Colonic mucosa (tissue), 4 donors: ENCODE data around the gene ARHGEF3. TPM values are rescaled to one million over a fixed set of nuclear protein-coding genes. Genes with fewer than 3 reads are reported as not detected.

Experiments
- DNase-seq: peaks from one replicate; pipeline ENCODE4 v3.0.0-alpha.2; 2020
- H3K27ac ChIP-seq: fragments of 200-600 bp; one replicate; pipeline ENCODE4 v1.8.0; 2021
- H3K27me3 ChIP-seq: fragments of 200-600 bp; one replicate; pipeline ENCODE4 v1.8.0; 2021
- H3K36me3 ChIP-seq: fragments of 200-600 bp; one replicate; pipeline ENCODE4 v1.8.0; 2021
- H3K4me1 ChIP-seq: fragments of 200-600 bp; one replicate; pipeline ENCODE4 v1.8.0; 2021; ENCODE audit warnings: mild to moderate bottlenecking
- H3K4me3 ChIP-seq: fragments of 200-600 bp; one replicate; pipeline ENCODE4 v1.8.0; 2021
- H3K9ac ChIP-seq, 2 donors: one replicate each; pipeline ENCODE4 v1.7.0; 2013; ENCODE audit warnings: control low read depth in 2 of 2, low read depth in 2 of 2, low read length in 2 of 2
- H3K9me3 ChIP-seq: fragments of 200-600 bp; one replicate; pipeline ENCODE4 v1.8.0; 2021
- CTCF ChIP-seq: fragments of 200-600 bp; IDR thresholded peaks from one replicate; pipeline ENCODE4 v1.8.0; 2022; ENCODE audit warnings: antibody characterized with exemption, mild to moderate bottlenecking
- intact Hi-C: fragments of 100-400 bp; cut with DNase I; formaldehyde crosslinking; loops from one replicate; pipeline ENCODE4 v1.14.1; 2022
- total RNA-seq, 2 donors: library from RNA; stranded (reverse); fragmentation: NEBNext Ultra II Directional in 1 of 2; extraction: Animal tissue kit (Norgen Biotek cat#: 25700) in 1 of 2; gene quantifications; one replicate each; pipeline ENCODE4 v1.2.1, GENCODE V29; 2021
- donor health status: healthy.
- donor health status: DM: no; HTN: no; CAD: no.
- donor health status: DM: no; HTN: no; CAD: no.

The ARHGEF3 gene
- total RNA-seq, 2 donors from 2014 or later: 10.2 to 14.7 TPM

GRCh38 chr3:56796202-56796601, 5.5 kb downstream of the ARHGEF3 start:
- Histone ChIP-seq H3K4me3 (no peak overlapping the region), H3K9me3 (no peaks in the 10 kb centered on the region), H3K36me3 (no peaks in the 10 kb centered on the region), H3K27ac (no peak overlapping the region), H3K27me3 (no peaks in the 10 kb centered on the region), H3K4me1 (peaks cover 5% of the 10 kb centered on the region), H3K9ac (no peak overlapping the region)
- intact Hi-C loops: no loop called here
- no peak for TF ChIP-seq CTCF
- no peak for DNase-seq

GRCh38 chr3:56795829-56796185, 5.9 kb downstream of the ARHGEF3 start:
- H3K4me3 ChIP-seq: no peak overlapping the region
- no peak for TF ChIP-seq CTCF
- intact Hi-C loops: no loop called here

GRCh38 chr3:56795097-56795828, 6.5 kb downstream of the ARHGEF3 start:
- H3K27me3 ChIP-seq: no peaks in the 10 kb centered on the region
- intact Hi-C loops: no loop called here
- no peaks in the 10 kb centered on the region for H3K36me3 ChIP-seq
- H3K4me1 ChIP-seq: peaks cover 5% of the 10 kb centered on the region
- peak overlapping the region; percentile 34 for H3K27ac ChIP-seq
- H3K9ac ChIP-seq: no peak overlapping the region
- no peak for DNase-seq
- H3K4me3 ChIP-seq: no peak overlapping the region
- H3K9me3 ChIP-seq: no peaks in the 10 kb centered on the region
- no peak for TF ChIP-seq CTCF

More at GRCh38 chr3:56795829-56796185, 5.9 kb downstream of the ARHGEF3 start:
- peak overlapping the region; percentile 34 for H3K27ac ChIP-seq
- no peak for DNase-seq
- H3K36me3 ChIP-seq: no peaks in the 10 kb centered on the region
- H3K27me3 ChIP-seq: no peaks in the 10 kb centered on the region
- H3K4me1 ChIP-seq: peaks cover 5% of the 10 kb centered on the region
- H3K9me3 ChIP-seq: no peaks in the 10 kb centered on the region
- no peak overlapping the region for H3K9ac ChIP-seq

- intact Hi-C loops: no loop called here
- Histone ChIP-seq H3K36me3 (no peaks in the 10 kb centered on the region), H3K4me1 (peaks cover 5% of the 10 kb centered on the region), H3K9me3 (no peaks in the 10 kb centered on the region), H3K4me3 (no peak overlapping the region), H3K9ac (no peak overlapping the region), H3K27ac (no peak overlapping the region), H3K27me3 (no peaks in the 10 kb centered on the region)
- TF ChIP-seq CTCF: no peak
- DNase-seq: no peak
Observed at GRCh38 chr3:56792193-56792592, 9.6 kb downstream of the ARHGEF3 start.

GRCh38 chr3:56790016-56790821, 11.5 kb downstream of the ARHGEF3 start:
- no peaks in the 10 kb centered on the region for H3K27me3 ChIP-seq
- no peaks in the 10 kb centered on the region for H3K4me1 ChIP-seq
- H3K9me3 ChIP-seq: no peaks in the 10 kb centered on the region
- intact Hi-C loops: no loop called here
- no peak for DNase-seq
- no peaks in the 10 kb centered on the region for H3K36me3 ChIP-seq
- no peak overlapping the region for H3K9ac ChIP-seq
- TF ChIP-seq CTCF: no peak
- H3K27ac ChIP-seq: no peak overlapping the region
- no peak overlapping the region for H3K4me3 ChIP-seq
